ENCODE results near the gene GOLGA3.

Gene GOLGA3

GRCh38 chr12:132723764-132724140, 104.9 kb downstream of the GOLGA3 start:
- in situ Hi-C loops (cut with MboI; ENCODE audit: low sequenced_read_pairs, unreplicated experiment) = no loop called here
- DNase-seq (ENCODE audit: low spot score) = no peak
- TF ChIP-seq, protein P1, sequence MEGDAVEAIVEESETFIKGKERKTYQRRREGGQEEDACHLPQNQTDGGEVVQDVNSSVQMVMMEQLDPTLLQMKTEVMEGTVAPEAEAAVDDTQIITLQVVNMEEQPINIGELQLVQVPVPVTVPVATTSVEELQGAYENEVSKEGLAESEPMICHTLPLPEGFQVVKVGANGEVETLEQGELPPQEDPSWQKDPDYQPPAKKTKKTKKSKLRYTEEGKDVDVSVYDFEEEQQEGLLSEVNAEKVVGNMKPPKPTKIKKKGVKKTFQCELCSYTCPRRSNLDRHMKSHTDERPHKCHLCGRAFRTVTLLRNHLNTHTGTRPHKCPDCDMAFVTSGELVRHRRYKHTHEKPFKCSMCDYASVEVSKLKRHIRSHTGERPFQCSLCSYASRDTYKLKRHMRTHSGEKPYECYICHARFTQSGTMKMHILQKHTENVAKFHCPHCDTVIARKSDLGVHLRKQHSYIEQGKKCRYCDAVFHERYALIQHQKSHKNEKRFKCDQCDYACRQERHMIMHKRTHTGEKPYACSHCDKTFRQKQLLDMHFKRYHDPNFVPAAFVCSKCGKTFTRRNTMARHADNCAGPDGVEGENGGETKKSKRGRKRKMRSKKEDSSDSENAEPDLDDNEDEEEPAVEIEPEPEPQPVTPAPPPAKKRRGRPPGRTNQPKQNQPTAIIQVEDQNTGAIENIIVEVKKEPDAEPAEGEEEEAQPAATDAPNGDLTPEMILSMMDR (IDR thresholded peaks at IDR 0.05; ENCODE audit: borderline replicate concordance, control extremely low read depth, extremely low read depth, insufficient read depth, missing control alignments) = no peak

DNA sequence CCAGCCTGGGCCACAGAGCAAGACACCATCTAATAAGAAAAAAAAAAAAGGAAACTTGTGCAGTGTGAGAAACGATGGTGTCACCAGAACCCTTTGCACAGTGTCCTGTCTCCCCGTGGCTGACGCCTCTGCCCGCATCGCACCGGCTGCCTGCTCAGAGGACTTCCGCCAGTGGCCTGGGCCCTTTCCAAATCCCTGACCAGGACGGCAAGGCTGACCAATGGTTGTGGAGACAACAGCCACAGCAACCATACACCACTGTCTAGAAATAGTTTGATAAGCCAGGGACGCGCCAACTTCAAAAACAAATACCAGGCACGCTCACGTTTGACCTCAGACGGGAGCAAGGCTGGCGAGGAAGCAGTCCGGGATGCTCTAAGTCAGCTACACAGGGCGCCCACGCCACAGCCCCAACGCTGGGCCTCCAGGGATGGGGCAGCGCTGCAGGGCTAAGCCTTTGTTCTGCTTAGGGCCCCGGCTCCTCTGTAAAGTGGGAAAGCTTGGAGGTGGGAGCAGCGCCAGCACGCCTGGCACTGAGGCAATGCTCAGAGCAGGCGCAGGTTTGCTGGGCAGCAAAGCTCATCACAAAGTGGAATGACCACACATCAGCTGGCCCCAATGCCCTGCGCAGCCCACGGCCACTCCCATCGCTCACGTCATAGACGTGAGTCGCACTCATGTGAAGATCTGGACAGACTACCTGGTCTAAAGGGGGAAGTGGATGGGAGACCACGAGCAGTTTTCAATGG, 105.5 kb downstream of the GOLGA3 start:
- TF ChIP-seq, protein P1 (IDR thresholded peaks at IDR 0.05; ENCODE audit: borderline replicate concordance, control extremely low read depth, extremely low read depth, insufficient read depth, missing control alignments) = no peak
- no peak for DNase-seq (ENCODE audit: low spot score)
- in situ Hi-C loops (cut with MboI; ENCODE audit: low sequenced_read_pairs, unreplicated experiment) = no loop called here

- in situ Hi-C loops (cut with MboI; ENCODE audit: low sequenced_read_pairs, unreplicated experiment) = no loop called here
- no peak for DNase-seq (ENCODE audit: low spot score)
- TF ChIP-seq, protein P1 (IDR thresholded peaks at IDR 0.05; ENCODE audit: borderline replicate concordance, control extremely low read depth, extremely low read depth, insufficient read depth, missing control alignments) = no peak
Observed at GRCh38 chr12:132720606-132721345, 107.9 kb downstream of the GOLGA3 start.

DNA sequence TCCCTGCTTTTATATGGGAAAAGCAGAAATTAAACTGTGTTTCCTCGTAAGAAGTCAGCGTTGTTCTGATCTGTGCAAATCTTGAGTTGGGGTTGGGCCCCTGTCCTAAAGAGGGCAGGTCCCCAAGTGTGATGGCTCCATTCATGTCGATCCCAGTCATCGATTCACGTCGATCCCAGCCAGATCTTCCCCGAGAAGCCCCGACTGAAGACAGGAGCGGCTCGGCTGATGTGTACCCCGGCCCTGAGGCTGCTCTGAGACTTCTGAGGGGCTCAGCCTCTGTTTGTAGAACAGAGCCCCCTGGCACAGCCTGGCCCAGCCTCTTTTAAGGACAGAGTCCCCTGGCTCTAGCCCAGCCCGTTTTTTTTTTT, 108.7 kb downstream of the GOLGA3 start:
- DNase-seq (ENCODE audit: low spot score) = no peak
- TF ChIP-seq, protein P1 (IDR thresholded peaks at IDR 0.05; ENCODE audit: borderline replicate concordance, control extremely low read depth, extremely low read depth, insufficient read depth, missing control alignments) = no peak
- in situ Hi-C loops (cut with MboI; ENCODE audit: low sequenced_read_pairs, unreplicated experiment) = no loop called here

DNA sequence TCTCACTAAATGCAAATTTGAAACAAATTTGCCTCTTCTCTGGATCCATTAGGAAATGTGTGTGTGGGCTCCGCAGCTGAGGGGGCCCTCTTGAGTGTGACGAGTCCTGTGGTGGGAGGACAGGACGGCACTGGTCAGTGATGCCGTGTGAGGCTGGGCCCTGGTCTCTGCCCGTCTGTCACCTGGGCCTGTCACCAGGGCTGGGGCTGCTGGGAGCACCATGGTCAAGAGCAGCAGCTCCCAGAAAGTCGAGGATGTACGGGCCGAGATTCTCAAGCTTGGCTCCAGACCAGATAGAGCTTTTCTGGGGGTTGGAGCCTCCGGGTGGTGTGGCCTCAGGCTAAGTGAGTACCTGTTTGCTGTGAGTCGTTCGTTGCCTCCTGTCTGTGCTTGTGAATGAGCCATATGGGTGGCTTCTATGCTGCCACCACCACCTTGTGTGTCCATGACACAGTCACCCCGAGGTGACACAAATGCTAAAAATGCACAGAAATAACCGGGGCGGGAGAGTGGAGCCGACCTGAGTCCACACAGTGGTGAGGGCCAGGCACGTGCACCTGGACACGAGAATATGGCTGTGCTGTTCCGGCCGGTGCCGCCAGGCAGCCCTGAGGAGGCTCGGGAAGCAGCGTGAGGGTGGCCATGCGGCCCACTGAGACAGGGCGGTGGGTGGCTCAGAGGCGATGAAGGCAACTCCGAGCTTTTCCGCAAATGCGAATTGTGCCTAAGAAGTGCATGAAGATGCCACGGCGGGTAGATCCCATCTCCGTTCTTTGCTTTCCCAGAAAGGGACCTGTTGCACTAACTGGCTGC, 109.3 kb downstream of the GOLGA3 start:
- DNase-seq (ENCODE audit: low spot score) = no peak
- TF ChIP-seq, protein P1 (IDR thresholded peaks at IDR 0.05; ENCODE audit: borderline replicate concordance, control extremely low read depth, extremely low read depth, insufficient read depth, missing control alignments) = no peak
- in situ Hi-C loops (cut with MboI; ENCODE audit: low sequenced_read_pairs, unreplicated experiment) = no loop called here

Measured in GM13976 (cell line).